Duodenal mucosa (tissue), 2 donors: Measurements from ENCODE around the gene TMEM14A.
"Not testable (repeated sequence)": the region's sequence is repeated elsewhere in the genome, so short reads cannot be mapped to it uniquely, and the experiment has no call there.

Source experiments
- H3K27ac ChIP-seq: one replicate; pipeline ENCODE4 v1.7.0; 2013; ENCODE audit warnings: low read depth, low read length
- H3K27me3 ChIP-seq, 2 donors: one replicate each; pipeline ENCODE4 v1.7.0; 2013; ENCODE audit warnings: low read length in 2 of 2, control low read depth in 1 of 2; ENCODE audit not compliant: insufficient read depth in 2 of 2, control insufficient read depth in 1 of 2
- H3K36me3 ChIP-seq, 2 donors: one replicate each; pipeline ENCODE4 v1.7.0; 2013; ENCODE audit warnings: low read length in 2 of 2, control low read depth in 1 of 2; ENCODE audit not compliant: insufficient read depth in 2 of 2, control insufficient read depth in 1 of 2
- H3K4me1 ChIP-seq, 2 donors: one replicate each; pipeline ENCODE4 v1.7.0; 2013; ENCODE audit warnings: low read length in 2 of 2, control low read depth in 1 of 2; ENCODE audit not compliant: insufficient read depth in 2 of 2, control insufficient read depth in 1 of 2
- H3K4me3 ChIP-seq, 2 donors: one replicate each; pipeline ENCODE4 v1.7.0; 2013; ENCODE audit warnings: low read length in 2 of 2, low read depth in 1 of 2
- H3K9ac ChIP-seq, 2 donors: one replicate each; pipeline ENCODE4 v1.7.0; 2013; ENCODE audit warnings: low read length in 2 of 2, low read depth in 1 of 2
- H3K9me3 ChIP-seq, 2 donors: one replicate each; pipeline ENCODE4 v1.7.0; 2013; ENCODE audit warnings: low read length in 2 of 2, control low read depth in 1 of 2; ENCODE audit not compliant: control insufficient read depth in 1 of 2

The TMEM14A gene

DNA sequence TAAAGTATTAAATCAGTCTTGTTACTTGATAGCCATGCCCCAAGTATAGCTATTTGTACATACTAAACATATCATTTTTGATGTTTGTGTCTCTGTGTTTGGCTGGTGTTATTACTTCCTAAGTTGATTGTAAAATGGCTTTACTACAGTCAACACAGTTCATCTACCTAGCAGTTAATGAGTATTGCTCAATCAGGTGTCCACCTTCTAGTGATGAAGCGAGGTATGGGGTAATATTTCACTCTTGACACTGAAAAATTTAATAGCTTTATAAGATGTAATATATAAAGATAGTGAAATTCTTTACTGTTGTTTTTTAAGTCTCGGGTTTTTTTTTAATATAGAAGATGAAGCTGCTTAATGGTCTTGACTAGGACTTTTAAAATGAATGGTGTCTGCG lies 18.9 kb downstream of the TMEM14A start:
- no peak overlapping the region for H3K4me3 ChIP-seq
- H3K9ac ChIP-seq: no peak overlapping the region
- H3K4me1 ChIP-seq: peaks cover 5 to 14% of the 10 kb centered on the region in 2 donors
- H3K9me3 ChIP-seq: no peaks in the 10 kb centered on the region
- H3K36me3 ChIP-seq: peaks cover 0 to 3% of the 10 kb centered on the region in 2 donors
- no peaks in the 10 kb centered on the region for H3K27me3 ChIP-seq
- H3K27ac ChIP-seq: no peak overlapping the region

DNA sequence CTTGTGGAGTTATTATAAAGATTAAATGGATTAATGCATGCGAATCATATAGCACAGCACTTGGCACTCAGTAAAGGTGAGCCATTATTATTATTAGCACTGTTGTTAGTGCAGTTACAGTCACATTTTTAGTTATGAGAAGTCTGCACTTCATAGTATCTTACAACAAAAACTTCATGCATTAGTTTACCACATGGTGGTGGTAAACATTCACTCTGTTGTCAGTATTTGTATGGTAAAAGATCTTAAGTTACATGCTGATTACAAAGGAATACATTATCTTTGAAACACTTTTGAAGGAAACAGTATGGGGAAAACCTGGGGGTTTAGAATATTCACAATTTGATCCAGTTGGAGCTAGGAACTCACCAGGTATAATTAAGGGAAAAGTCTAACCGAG lies 20.8 kb downstream of the TMEM14A start:
- Histone ChIP-seq H3K4me1 (peaks cover 5 to 14% of the 10 kb centered on the region in 2 donors), H3K36me3 (no peaks in the 10 kb centered on the region), H3K4me3 (no peak overlapping the region), H3K9me3 (no peaks in the 10 kb centered on the region), H3K27me3 (no peaks in the 10 kb centered on the region), H3K27ac (no peak overlapping the region), H3K9ac (no peak overlapping the region)

DNA sequence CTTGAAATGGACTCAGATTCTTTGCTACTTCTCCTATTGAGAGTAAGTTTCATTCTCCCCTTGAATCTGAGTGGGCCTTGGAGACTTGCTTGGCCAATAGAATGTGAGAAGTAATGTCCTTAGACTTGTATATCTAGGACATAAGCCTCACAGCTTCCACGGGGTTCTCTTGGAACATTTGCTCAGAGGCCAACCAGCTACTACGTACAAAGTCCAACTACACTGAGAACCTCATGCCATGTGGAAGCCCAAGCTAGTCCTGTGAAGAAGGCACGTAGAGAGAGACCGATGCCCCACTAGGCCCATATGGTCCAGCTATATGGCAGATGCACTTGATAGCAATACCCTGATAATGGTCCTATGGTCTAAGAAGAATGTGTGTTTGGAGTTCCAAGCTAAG lies 22.9 kb downstream of the TMEM14A start:
- no peaks in the 10 kb centered on the region for H3K9me3 ChIP-seq
- no peaks in the 10 kb centered on the region for H3K27me3 ChIP-seq
- no peaks in the 10 kb centered on the region for H3K36me3 ChIP-seq
- H3K4me1 ChIP-seq: no peaks in the 10 kb centered on the region
- H3K4me3 ChIP-seq: no peak overlapping the region
- H3K9ac ChIP-seq: no peak overlapping the region
- no peak overlapping the region for H3K27ac ChIP-seq

- no peaks in the 10 kb centered on the region for H3K4me1 ChIP-seq
Observed at GRCh38 chr6:52694404-52694803, 23.5 kb downstream of the TMEM14A start.

DNA sequence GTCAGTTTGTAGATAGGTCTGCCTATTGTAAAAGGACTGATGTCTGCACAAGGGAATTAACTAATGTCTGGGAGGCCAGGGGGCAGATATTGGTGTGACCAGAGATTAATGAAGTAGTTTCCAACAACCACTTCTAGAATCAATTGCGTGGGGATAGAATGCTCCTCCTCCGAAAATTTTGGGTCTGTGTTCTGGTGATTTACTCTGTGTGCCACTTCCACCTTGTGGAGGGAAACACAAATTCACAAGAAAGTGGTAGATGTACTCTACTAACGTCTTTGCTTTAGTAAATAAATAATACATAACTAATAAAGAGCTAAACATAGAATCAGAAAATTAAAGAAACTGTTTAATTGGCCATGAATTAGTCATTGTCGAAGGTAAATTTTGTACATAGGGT lies 25.5 kb downstream of the TMEM14A start:
- H3K4me3 ChIP-seq: no peak overlapping the region
- no peak overlapping the region for H3K27ac ChIP-seq
- H3K4me1 ChIP-seq: no peaks in the 10 kb centered on the region
- H3K27me3 ChIP-seq: peaks cover 0 to 2% of the 10 kb centered on the region in 2 donors
- H3K9me3 ChIP-seq: no peaks in the 10 kb centered on the region
- no peaks in the 10 kb centered on the region for H3K36me3 ChIP-seq
- no peak overlapping the region for H3K9ac ChIP-seq

More at GRCh38 chr6:52694404-52694803, 23.5 kb downstream of the TMEM14A start:
- Histone ChIP-seq H3K36me3 (no peaks in the 10 kb centered on the region), H3K9ac (no peak overlapping the region), H3K4me3 (no peak overlapping the region), H3K27ac (no peak overlapping the region), H3K27me3 (no peaks in the 10 kb centered on the region), H3K9me3 (no peaks in the 10 kb centered on the region)

- Histone ChIP-seq H3K36me3 (no peaks in the 10 kb centered on the region), H3K27me3 (peaks cover 0 to 2% of the 10 kb centered on the region in 2 donors), H3K9me3 (no peaks in the 10 kb centered on the region), H3K4me3 (no peak overlapping the region), H3K4me1 (no peaks in the 10 kb centered on the region), H3K27ac (no peak overlapping the region), H3K9ac (no peak overlapping the region)
Observed at GRCh38 chr6:52697903-52698302, 27.0 kb downstream of the TMEM14A start.

DNA sequence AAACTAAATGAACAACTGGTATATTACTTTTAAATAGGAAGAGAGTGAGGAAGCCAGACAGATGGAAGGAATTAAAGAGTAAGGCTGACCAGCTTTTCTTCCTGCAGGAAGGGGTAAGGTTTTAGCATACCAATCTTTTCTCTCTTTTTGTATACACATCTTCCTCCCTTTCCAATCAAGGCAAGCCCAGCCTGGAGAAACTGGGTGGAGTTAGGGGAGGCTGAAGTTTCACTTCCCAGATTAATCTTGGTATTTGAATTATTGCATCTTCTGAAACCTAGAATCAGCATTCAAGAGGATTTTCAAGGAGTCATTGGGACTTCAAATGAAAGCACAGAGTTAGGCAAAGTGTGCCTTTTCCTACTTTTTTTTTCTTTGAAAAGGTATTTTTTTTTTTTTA lies 33.1 kb downstream of the TMEM14A start:
- no peak overlapping the region for H3K4me3 ChIP-seq
- H3K9ac ChIP-seq: no peak overlapping the region
- peaks cover 0 to 2% of the 10 kb centered on the region in 2 donors for H3K9me3 ChIP-seq
- no peak overlapping the region for H3K27ac ChIP-seq
- peaks cover 0 to 2% of the 10 kb centered on the region in 2 donors for H3K27me3 ChIP-seq
- H3K36me3 ChIP-seq: no peaks in the 10 kb centered on the region
- H3K4me1 ChIP-seq: peaks cover 0 to 4% of the 10 kb centered on the region in 2 donors

- H3K9me3 ChIP-seq, H3K4me3 ChIP-seq, H3K9ac ChIP-seq, H3K27me3 ChIP-seq, H3K4me1 ChIP-seq, H3K36me3 ChIP-seq, H3K27ac ChIP-seq: not testable (repeated sequence)
Observed at GRCh38 chr6:52704781-52705502, 34.0 kb downstream of the TMEM14A start.

- H3K9me3 ChIP-seq: peaks cover 0 to 2% of the 10 kb centered on the region in 2 donors
- H3K4me1 ChIP-seq: peaks cover 4% of the 10 kb centered on the region in 2 donors
- H3K27me3 ChIP-seq: no peaks in the 10 kb centered on the region
- H3K9ac ChIP-seq: no peak overlapping the region
- no peaks in the 10 kb centered on the region for H3K36me3 ChIP-seq
- no peak overlapping the region for H3K27ac ChIP-seq
- H3K4me3 ChIP-seq: no peak overlapping the region
Observed at GRCh38 chr6:52706001-52706400, 35.1 kb downstream of the TMEM14A start.

DNA sequence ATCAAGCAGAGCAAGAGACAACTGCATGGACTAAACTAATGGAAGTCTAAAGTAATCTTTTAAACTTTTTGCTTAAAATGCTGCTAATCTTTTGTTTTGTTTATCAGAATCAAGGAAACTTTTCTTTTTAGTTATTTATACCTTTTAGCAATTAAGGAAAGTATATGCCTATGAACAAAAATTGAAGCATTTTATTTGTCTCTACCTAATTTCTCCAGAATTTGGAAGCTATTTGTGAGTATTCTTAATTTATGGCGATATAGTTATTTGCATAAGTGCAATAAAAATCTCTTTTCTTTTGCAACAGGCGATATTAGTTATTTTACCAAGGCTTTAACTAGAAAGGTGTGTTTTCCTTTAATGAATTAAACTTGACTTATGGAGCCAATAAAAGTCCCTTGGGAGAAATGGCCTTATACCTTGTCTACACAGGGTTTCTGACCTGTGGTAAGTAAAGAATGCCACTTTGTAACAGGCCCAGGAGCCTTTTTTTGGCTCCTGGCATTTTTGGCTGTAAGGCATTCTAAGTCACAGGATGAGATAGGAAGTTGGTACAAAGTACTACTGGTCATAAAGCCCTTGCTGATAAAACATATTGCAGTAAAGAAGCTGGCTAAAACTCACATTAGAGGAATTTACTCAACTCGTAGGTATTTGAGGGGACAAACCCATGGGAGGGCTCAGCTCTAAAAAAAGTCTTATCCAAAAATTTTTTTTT lies 37.2 kb downstream of the TMEM14A start:
- Histone ChIP-seq H3K27ac (no peak overlapping the region), H3K36me3 (no peaks in the 10 kb centered on the region), H3K4me1 (peaks cover 4% of the 10 kb centered on the region in 2 donors), H3K4me3 (no peak overlapping the region), H3K9me3 (peaks cover 0 to 2% of the 10 kb centered on the region in 2 donors), H3K9ac (no peak overlapping the region), H3K27me3 (no peaks in the 10 kb centered on the region)
